Common myeloid progenitor, CD34-positive (primary cell): ENCODE measurements around the gene PLD3.
"Not testable (repeated sequence)": the region's sequence is repeated elsewhere in the genome, so short reads cannot be mapped to it uniquely, and the experiment has no call there.

Experiments
- CTCF ChIA-PET: fragments of 350-600 bp; sonication (Branson Sonifier 250); formaldehyde crosslinking; loops from one replicate; lab custom pipeline; 2021; ENCODE audit warnings: antibody characterized with exemption; lab: Charles Lee
- POLR2A ChIA-PET: fragments of 350-600 bp; sonication (Branson Sonifier 250); formaldehyde crosslinking; loops from one replicate; lab custom pipeline; 2021; ENCODE audit warnings: antibody characterized with exemption; lab: Charles Lee
- DNase-seq, 3 donors: peaks; one replicate each; pipeline versions ENCODE4 v3.0.0 to v3.0.0-alpha.2; 2013
- H3K27ac ChIP-seq, 2 experiments: 1 replicate in 1 of 2; 2 replicates in 1 of 2; pipeline ENCODE4 v1.7.0; 2013; ENCODE audit warnings: inconsistent platforms in 2 of 2, low read length in 2 of 2, mild to moderate bottlenecking in 2 of 2, low read depth in 1 of 2, moderate library complexity in 1 of 2; ENCODE audit not compliant: severe bottlenecking in 2 of 2, insufficient read depth in 1 of 2, poor library complexity in 1 of 2
- H3K27me3 ChIP-seq, 5 experiments: replicated peaks in 2 of 5; 1 replicate in 3 of 5; 2 replicates in 2 of 5; pipeline versions ENCODE4 v1.6.1 to v1.7.0; 2013; ENCODE audit warnings: low read length in 4 of 5, mild to moderate bottlenecking in 2 of 5, moderate library complexity in 2 of 5, inconsistent platforms in 1 of 5; ENCODE audit not compliant: insufficient read depth in 5 of 5, control insufficient read depth in 4 of 5
- H3K36me3 ChIP-seq, 4 experiments: 1 replicate in 2 of 4; 2 replicates in 2 of 4; pipeline versions ENCODE4 v1.6.1 to v1.7.0; 2013; ENCODE audit warnings: low read length in 3 of 4, control low read depth in 1 of 4, mild to moderate bottlenecking in 1 of 4; ENCODE audit not compliant: control insufficient read depth in 4 of 4, insufficient read depth in 4 of 4
- H3K4me1 ChIP-seq, 4 experiments: 1 replicate in 3 of 4; 2 replicates in 1 of 4; pipeline versions ENCODE4 v1.6.1 to v1.7.1; 2013; ENCODE audit warnings: low read length in 3 of 4, mild to moderate bottlenecking in 3 of 4, control low read depth in 1 of 4, inconsistent platforms in 1 of 4, moderate library complexity in 1 of 4; ENCODE audit not compliant: control insufficient read depth in 4 of 4, insufficient read depth in 4 of 4; ENCODE audit errors: control extremely low read depth in 1 of 4
- H3K4me3 ChIP-seq, 7 experiments: 1 replicate in 4 of 7; 2 replicates in 3 of 7; pipeline versions ENCODE4 v1.5.1 to v1.7.0; 2013; ENCODE audit warnings: mild to moderate bottlenecking in 7 of 7, low read length in 6 of 7, moderate library complexity in 6 of 7, inconsistent platforms in 2 of 7, low read depth in 2 of 7, control low read depth in 1 of 7; ENCODE audit not compliant: insufficient read depth in 4 of 7, control insufficient read depth in 1 of 7; ENCODE audit errors: extremely low read depth in 1 of 7
- H3K9me3 ChIP-seq, 5 experiments: 1 replicate in 4 of 5; 2 replicates in 1 of 5; pipeline versions ENCODE4 v1.6.1 to v1.7.1; 2013; ENCODE audit warnings: low read length in 4 of 5, mild to moderate bottlenecking in 2 of 5, inconsistent platforms in 1 of 5, low read depth in 1 of 5, moderate library complexity in 1 of 5; ENCODE audit not compliant: control insufficient read depth in 4 of 5, insufficient read depth in 2 of 5; ENCODE audit errors: control extremely low read depth in 1 of 5
- WGBS: methylation state at CpG from one replicate; pipeline ENCODE4 v1.1.5; 2013; ENCODE audit not compliant: insufficient coverage; 5-methylcytosine and 5-hydroxymethylcytosine counted together

Gene PLD3

GRCh38 chr19:40331052-40331451, 17.4 kb upstream of the PLD3 start:
- WGBS, result 100% methylated on average over 2 of the region's 5 CpGs
- peaks cover 23 to 76% (median 55%) of the 10 kb centered on the region in 4 experiments for H3K36me3 ChIP-seq
- no peak overlapping the region for H3K27ac ChIP-seq
- H3K27me3 ChIP-seq, result no peaks in the 10 kb centered on the region
- POLR2A ChIA-PET, result no interaction called here
- no peaks in the 10 kb centered on the region for H3K9me3 ChIP-seq
- CTCF ChIA-PET, result no interaction called here
- H3K4me3 ChIP-seq, result no peak overlapping the region
- no peak for DNase-seq
- H3K4me1 ChIP-seq, result no peaks in the 10 kb centered on the region

- Histone ChIP-seq H3K9me3 (no peaks in the 10 kb centered on the region), H3K27ac (no peak overlapping the region), H3K4me3 (no peak overlapping the region), H3K27me3 (no peaks in the 10 kb centered on the region), H3K4me1 (no peaks in the 10 kb centered on the region), H3K36me3 (peaks cover 24 to 76% (median 47%) of the 10 kb centered on the region in 4 experiments)
- 96% methylated on average over 3 of the region's 6 CpGs for WGBS
- ChIA-PET POLR2A (no interaction called here), CTCF (no interaction called here)
- DNase-seq, result no peak
Measured at GRCh38 chr19:40332669-40333068, 15.8 kb upstream of the PLD3 start.

- H3K27me3 ChIP-seq, DNase-seq, H3K9me3 ChIP-seq, H3K4me3 ChIP-seq, H3K27ac ChIP-seq, H3K4me1 ChIP-seq, POLR2A ChIA-PET, CTCF ChIA-PET: not testable (repeated sequence)
- no CpG with 5 or more reads among the region's 6 CpGs for WGBS
- H3K36me3 ChIP-seq, result peaks cover 21 to 72% (median 43%) of the 10 kb centered on the region in 4 experiments
Measured at GRCh38 chr19:40333083-40333482, 15.4 kb upstream of the PLD3 start.

GRCh38 chr19:40335101-40335500, 13.4 kb upstream of the PLD3 start:
- ChIA-PET POLR2A (interaction anchor here (0.7 kb wide), 1 partner anchor 32 kb away, joined by 4 read pairs; no protein-coding TSS in a partner anchor), CTCF (interaction anchor here (0.6 kb wide), 1 partner anchor 17 kb away, joined by 3 read pairs; no protein-coding TSS in a partner anchor)
- Histone ChIP-seq H3K4me1 (no peaks in the 10 kb centered on the region), H3K36me3 (peaks cover 18 to 58% (median 37%) of the 10 kb centered on the region in 4 experiments), H3K27me3 (no peaks in the 10 kb centered on the region), H3K4me3 (no peak overlapping the region), H3K9me3 (no peaks in the 10 kb centered on the region), H3K27ac (no peak overlapping the region)
- no peak for DNase-seq

- no peak for DNase-seq
- H3K27me3 ChIP-seq, result no peaks in the 10 kb centered on the region
- ChIA-PET POLR2A (interaction anchor here (0.6 kb wide), 1 partner anchor 410 kb away, joined by 3 read pairs; no protein-coding TSS in a partner anchor), CTCF (interaction anchor here (0.6 to 1.3 kb wide), 2 partner anchors 27 to 31 kb away, joined by 3 to 4 read pairs; no protein-coding TSS in a partner anchor)
- peaks cover 12 to 51% (median 34%) of the 10 kb centered on the region in 4 experiments for H3K36me3 ChIP-seq
- no peaks in the 10 kb centered on the region for H3K9me3 ChIP-seq
- H3K4me3 ChIP-seq, result no peak overlapping the region
- WGBS, result 99% methylated on average over 11 of the region's 15 CpGs
- H3K4me1 ChIP-seq, result no peaks in the 10 kb centered on the region
- no peak overlapping the region for H3K27ac ChIP-seq
Measured at GRCh38 chr19:40335855-40336600, 12.5 kb upstream of the PLD3 start.

- ChIA-PET CTCF (interaction anchor here (0.6 to 1.3 kb wide), 2 partner anchors 28 to 31 kb away, joined by 3 to 4 read pairs; no protein-coding TSS in a partner anchor), POLR2A (no interaction called here)
- WGBS, result 100% methylated on average over 2 of the region's 2 CpGs
- H3K9me3 ChIP-seq, result no peaks in the 10 kb centered on the region
- no peaks in the 10 kb centered on the region for H3K4me1 ChIP-seq
- H3K27ac ChIP-seq, result no peak overlapping the region
- H3K4me3 ChIP-seq, result no peak overlapping the region
- H3K27me3 ChIP-seq, result no peaks in the 10 kb centered on the region
- DNase-seq, result no peak
- peaks cover 9 to 47% (median 32%) of the 10 kb centered on the region in 4 experiments for H3K36me3 ChIP-seq
Measured at GRCh38 chr19:40336601-40336900, 11.9 kb upstream of the PLD3 start.

GRCh38 chr19:40337107-40337506, 11.4 kb upstream of the PLD3 start:
- Histone ChIP-seq H3K4me3 (no peak overlapping the region), H3K27me3 (no peaks in the 10 kb centered on the region), H3K4me1 (no peaks in the 10 kb centered on the region), H3K9me3 (no peaks in the 10 kb centered on the region), H3K27ac (no peak overlapping the region), H3K36me3 (peaks cover 12 to 47% (median 30%) of the 10 kb centered on the region in 4 experiments)
- ChIA-PET POLR2A (no interaction called here), CTCF (interaction anchor here (1.3 kb wide), 1 partner anchor 28 kb away, joined by 3 read pairs; no protein-coding TSS in a partner anchor)
- DNase-seq, result no peak
- 78% methylated on average over 1 of the region's 2 CpGs for WGBS
